GM12891 (cell line): ENCODE data around the gene LARGE2.
A peak's percentile ranks its signal among the peaks of the same experiment; 100 is the strongest.
"Not testable (repeated sequence)": the region's sequence is repeated elsewhere in the genome, so short reads cannot be mapped to it uniquely, and the experiment has no call there.

Experiments
- DNase-seq: peaks from one replicate; pipeline ENCODE4 v3.0.0; 2011; ENCODE audit warnings: low spot score; ENCODE audit not compliant: insufficient read length
- FAIRE-seq: peaks from 2 replicates; lab custom pipeline; 2011; peaks lifted over from hg19 to GRCh38; lab: Jason Lieb, UNC
- PAX5 ChIP-seq: IDR thresholded peaks from 2 replicates; pipeline ENCODE4 v1.6.1; 2011; ENCODE audit warnings: low read length, moderate library complexity, mild to moderate bottlenecking; ENCODE audit not compliant: insufficient read depth, severe bottlenecking
- POLR2A ChIP-seq: IDR thresholded peaks from 2 replicates; pipeline ENCODE4 v1.6.1; 2011; ENCODE audit warnings: low read depth, low read length, control low read depth
- POLR2AphosphoS5 ChIP-seq: IDR thresholded peaks from 2 replicates; pipeline ENCODE4 v1.6.1; 2011; ENCODE audit warnings: low read depth, low read length, control low read depth
- POU2F2 ChIP-seq: IDR thresholded peaks from 2 replicates; pipeline ENCODE4 v1.6.1; 2011; ENCODE audit warnings: low read depth, mild to moderate bottlenecking, control low read depth, low read length, moderate library complexity
- SPI1 ChIP-seq: IDR thresholded peaks from 2 replicates; pipeline ENCODE4 v1.6.1; 2011; ENCODE audit warnings: low read depth, low read length, control low read depth
- TAF1 ChIP-seq: IDR thresholded peaks from 2 replicates; pipeline ENCODE4 v1.6.1; 2011; ENCODE audit warnings: low read depth, low read length, control low read depth

LARGE2 gene

DNA sequence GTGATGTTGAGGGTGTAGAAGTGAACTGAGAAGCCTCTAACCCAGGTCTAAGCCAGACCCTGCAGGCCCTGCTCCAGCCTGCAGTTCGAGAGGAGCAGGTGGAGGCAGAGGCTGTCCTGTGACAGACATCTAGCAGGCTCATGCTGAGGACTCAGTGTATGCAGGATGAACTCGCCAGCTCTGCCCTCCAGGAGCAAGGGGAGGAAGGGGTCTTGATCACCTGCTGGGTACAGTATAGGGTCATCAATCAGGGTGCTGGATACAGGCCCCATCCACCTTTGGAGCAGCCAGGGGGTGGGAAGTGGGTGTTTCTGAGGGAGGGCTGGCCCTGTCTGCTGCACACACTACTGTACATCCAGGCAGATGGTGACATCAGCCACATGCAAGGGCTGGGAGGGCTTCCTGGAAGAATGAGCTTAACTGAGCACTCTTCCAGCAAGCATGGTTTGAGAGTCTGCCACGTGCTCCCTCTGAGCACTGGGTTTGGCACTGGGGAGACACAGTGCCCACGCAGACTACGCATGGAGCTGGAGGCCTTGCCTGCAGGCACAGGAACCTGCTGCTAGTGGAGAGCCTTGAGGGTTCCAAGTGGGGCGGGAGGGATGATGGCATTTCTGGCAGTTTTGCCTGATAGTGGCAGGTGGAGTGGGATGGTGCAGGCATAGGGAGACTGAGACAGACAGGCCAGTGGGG is 27.8 kb upstream of the LARGE2 start:
- FAIRE-seq (no peak), DNase-seq (no peak)
- TF ChIP-seq SPI1 (no peak), POU2F2 (no peak), POLR2AphosphoS5 (no peak), POLR2A (no peak), PAX5 (no peak), TAF1 (no peak)

DNA sequence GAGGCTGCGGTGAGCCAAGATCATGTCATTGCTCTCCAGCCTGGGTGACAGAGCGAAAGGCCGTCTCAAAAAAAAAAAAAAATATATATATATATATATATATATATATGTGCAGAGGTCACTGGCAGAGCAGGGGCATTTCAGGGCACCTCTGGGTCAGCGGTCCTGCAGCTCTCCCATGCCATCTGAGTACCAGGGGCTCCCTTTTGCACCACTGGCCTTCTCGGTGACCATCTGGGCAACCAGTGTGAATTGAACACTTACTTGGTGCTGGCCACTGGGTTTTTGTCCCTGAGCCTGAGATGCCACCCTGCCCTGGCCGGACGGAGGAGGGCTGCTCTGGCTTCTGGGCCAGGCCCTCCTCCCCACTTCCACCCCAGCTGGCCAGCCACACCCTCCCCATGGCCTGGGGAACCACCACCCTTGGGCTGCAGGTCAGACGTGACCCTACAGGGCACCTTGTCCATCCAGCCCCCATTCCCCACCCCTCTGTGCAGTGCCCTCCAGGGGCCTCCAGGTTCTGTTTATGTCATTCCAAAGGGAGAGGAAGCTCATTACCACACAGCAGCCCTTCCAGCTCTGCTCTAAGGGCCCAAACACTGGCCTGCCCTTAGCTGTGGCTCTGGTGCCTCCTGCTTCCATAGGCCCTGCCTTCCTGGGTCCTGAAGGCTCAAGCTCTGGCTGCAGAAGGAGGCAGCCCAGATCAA is 26.8 kb upstream of the LARGE2 start:
- TF ChIP-seq SPI1 (no peak), POU2F2 (no peak), POLR2AphosphoS5 (no peak), TAF1 (no peak), POLR2A (no peak), PAX5 (no peak)
- DNase-seq (no peak), FAIRE-seq (no peak)

DNA sequence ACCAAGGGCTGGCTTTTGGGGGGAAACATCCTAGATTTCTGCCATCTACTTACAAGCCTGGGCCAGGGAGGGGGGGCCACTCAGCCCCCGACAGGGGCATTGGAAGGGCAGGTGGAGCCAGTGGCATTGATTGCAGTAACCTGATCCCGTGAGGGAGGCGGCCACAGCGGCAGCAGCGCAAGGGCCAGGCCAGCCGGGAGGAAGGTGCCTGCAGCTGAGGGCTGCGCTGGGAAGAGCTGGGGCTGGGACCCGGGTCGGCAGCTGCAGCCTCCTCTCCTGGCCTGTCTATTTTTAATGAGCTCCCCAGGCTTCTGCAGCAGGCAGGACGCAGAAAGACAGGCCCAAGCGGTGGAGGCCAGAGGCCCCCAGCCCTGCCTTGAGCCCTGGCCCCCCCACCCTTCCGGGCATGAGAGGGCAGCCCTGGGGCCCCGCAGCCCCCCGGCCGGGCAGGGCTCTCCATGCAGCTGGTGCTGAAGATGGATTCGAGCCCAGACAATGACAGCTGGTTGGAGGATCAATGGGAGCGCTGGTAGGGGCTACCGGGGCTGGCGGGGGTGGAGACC is 26.0 kb upstream of the LARGE2 start:
- TF ChIP-seq POLR2AphosphoS5 (no peak), POLR2A (no peak), SPI1 (no peak), TAF1 (no peak), PAX5 (no peak), POU2F2 (no peak)
- FAIRE-seq: no peak
- no peak for DNase-seq

DNA sequence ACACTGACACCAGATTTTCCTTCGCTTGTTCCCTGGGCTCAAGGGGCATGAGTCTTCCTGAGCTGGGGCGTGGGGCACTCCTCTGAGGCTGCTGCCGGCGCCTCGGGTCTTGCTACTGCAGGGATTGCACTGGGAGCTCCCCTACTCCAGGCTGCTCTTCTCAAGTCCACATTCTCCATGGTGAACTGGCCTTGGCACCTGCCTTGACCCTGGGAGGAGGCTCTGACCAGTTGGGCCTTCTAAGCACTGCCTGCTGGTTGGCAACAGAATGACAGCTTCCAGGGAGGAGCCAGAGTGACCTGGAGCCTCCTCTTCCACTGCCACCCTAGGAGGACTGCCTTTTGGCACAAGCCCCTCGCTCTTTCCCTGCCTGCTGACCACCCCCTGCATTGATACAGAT is 24.9 kb upstream of the LARGE2 start:
- DNase-seq: no peak
- TF ChIP-seq PAX5: no peak
- FAIRE-seq: no peak

DNA sequence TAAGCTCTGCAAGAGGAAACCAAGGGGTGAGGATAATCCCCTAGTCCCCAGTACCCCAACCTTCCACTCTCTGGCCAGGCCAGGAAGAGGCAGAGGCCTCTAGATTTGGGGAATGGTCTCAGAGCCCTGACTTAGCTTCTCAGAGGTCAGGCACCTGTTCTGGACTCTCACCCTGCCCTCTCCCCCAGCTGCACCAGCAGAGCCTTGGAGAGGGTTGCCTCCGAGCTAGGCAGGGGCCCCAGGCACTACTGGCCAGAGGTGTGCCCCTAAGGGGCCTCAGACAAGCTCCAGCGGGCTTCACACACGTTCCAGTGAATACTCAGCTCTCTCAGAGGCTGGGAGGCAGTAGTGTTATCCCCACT is 23.4 kb upstream of the LARGE2 start:
- no peak for TF ChIP-seq POLR2A
- TF ChIP-seq POLR2AphosphoS5: no peak
- no peak for TF ChIP-seq TAF1
- no peak for TF ChIP-seq SPI1
- no peak for TF ChIP-seq PAX5
- TF ChIP-seq POU2F2: no peak
- DNase-seq (no peak), FAIRE-seq (no peak)

DNA sequence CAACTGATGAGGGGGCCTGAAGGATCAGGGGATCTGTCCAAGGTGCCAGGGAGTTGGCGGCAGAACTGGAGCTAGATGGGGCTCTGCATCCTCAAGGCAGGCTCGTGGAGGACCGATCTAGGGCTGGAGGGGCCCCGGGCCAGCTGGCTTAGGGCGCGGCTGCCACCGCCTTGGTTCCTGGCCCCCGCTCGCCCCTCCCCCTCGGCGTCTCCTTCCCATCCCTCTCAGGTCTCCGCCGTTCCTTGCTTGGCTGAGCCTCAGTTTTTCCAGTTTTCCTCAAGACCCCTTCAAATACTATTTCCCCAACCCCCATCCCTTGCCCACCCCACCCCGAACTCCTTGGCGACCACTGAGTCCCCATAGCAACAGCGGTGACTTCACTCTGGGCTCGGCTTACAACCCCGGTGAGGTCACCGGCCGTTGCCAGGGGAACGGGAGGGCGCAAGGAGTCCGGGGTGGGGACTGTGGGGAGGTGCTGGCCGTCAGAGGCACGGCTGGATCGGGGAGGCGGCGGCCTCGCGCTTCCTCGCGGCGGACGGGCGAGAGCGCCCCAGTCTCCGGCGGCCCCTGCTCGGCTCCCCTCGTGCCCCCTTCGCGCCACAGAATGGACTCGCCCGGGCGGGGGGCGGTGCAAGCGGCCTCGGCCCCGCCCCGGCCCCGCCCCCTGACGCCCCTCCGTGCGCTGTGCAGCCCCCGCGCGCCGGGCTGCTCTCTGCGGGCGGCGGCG is 22.8 kb upstream of the LARGE2 start:
- FAIRE-seq (peak; percentile 5), DNase-seq (peak; percentile 90)
- no peak for TF ChIP-seq PAX5
- no peak for TF ChIP-seq TAF1
- no peak for TF ChIP-seq POLR2A
- no peak for TF ChIP-seq POU2F2
- no peak for TF ChIP-seq SPI1
- no peak for TF ChIP-seq POLR2AphosphoS5

DNA sequence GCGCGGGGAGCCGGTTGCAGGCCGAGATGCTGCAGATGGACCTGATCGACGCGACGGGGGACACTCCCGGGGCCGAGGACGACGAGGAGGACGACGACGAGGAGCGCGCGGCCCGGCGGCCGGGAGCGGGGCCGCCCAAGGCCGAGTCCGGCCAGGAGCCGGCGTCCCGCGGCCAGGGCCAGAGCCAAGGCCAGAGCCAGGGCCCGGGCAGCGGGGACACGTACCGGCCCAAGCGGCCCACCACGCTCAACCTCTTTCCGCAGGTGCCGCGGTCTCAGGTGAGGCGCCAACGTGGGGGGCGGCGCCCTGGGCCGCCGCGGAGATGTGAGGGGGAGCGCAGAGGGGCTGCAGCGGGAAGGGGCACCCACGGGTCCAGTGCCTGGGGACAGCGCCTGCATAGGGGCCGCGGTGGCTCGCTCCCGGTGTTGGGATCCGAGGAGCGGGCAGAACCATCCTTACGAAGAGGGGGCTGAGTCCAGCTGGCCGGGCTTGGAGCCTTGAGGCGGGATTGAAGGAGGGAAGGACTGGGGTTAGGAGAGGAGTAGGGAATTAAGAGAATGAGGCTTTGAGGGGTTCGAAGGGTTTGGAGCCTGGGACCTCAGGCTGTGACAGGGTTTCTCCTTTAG is 22.2 kb upstream of the LARGE2 start:
- DNase-seq, FAIRE-seq: not testable (repeated sequence)

DNA sequence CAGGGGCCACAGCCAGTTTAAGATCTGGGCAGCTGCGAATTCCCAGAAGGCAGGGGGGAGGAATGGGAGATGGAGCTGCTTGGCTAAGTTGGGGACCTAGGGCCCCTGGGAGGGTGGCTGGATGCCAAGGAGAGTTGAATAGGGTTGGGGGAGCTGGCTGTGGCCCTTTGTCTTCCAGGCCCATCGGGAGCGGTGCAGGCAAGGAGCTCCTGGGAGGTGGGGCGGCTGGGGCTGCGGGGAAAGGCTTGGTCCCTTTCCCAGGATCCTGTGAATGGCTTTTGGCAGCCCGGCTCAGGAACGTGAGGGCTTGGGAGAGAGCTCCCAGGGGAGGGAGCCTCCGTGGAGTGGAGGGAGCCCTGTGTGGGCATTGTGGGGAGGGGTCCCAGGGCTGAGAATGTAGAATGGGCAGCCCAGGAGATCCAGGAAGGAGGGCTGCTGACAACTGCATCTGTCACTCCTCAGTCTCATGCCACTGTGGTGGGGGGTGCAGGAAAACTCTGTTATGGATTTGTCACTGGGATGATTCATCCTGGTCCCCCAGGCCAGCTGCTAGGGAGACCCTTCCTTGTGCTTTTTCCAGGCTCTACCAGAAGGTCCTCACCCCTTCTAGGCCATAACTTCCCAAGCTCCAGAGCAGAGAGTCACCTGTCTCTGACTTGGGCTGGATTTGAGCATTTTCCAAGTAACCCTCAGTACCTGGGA is 21.4 kb upstream of the LARGE2 start:
- TF ChIP-seq SPI1 (no peak), POU2F2 (no peak), TAF1 (no peak), PAX5 (no peak), POLR2A (no peak), POLR2AphosphoS5 (no peak)
- DNase-seq: no peak
- no peak for FAIRE-seq

DNA sequence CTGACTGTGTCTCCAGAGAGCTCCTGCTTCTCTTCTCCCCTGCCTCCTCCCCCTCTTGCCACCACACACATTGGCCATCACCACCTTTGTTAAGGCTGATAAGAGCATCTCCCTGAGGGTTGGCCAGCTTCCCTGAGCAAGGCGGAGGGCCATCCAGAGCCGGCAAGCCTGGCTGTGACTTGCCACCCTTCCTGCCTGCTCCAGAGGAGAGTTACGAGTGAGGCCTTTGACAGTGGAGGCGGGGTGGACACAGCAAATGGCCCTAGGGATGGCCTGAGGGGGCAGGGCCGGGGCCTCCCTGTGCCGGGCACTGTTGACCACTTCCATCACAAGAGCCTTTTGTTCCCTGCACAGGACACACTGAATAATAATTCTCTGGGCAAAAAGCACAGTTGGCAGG is 20.8 kb upstream of the LARGE2 start:
- no peak for TF ChIP-seq POU2F2
- no peak for TF ChIP-seq POLR2A
- no peak for TF ChIP-seq SPI1
- TF ChIP-seq PAX5: no peak
- TF ChIP-seq POLR2AphosphoS5: no peak
- TF ChIP-seq TAF1: no peak
- FAIRE-seq (no peak), DNase-seq (no peak)
